Spleen (tissue), 11 donors: ENCODE measurements around the gene ADGRD1. TPM values are rescaled to one million over a fixed set of nuclear protein-coding genes. Genes with fewer than 3 reads are reported as not detected.

ENCODE experiments used
- DNase-seq: peaks from one replicate; pipeline ENCODE4 v3.0.0-alpha.2; 2020
- H3K27ac ChIP-seq, 8 donors: fragments of 200-600 bp; sonication (generic) in 7 of 8; 1 replicate in 4 of 8; 2 replicates in 4 of 8; pipeline versions ENCODE4 v1.5.0 to v1.8.0; 2016 to 2021; ENCODE audit warnings: inconsistent platforms in 4 of 8, mild to moderate bottlenecking in 4 of 8, moderate library complexity in 1 of 8
- H3K27me3 ChIP-seq, 7 donors: fragments of 200-600 bp; sonication (generic) in 6 of 7; replicated peaks in 1 of 7; 1 replicate in 4 of 7; 2 replicates in 3 of 7; pipeline versions ENCODE4 v1.5.0 to v1.8.0; 2016 to 2021; ENCODE audit warnings: inconsistent platforms in 3 of 7, mild to moderate bottlenecking in 1 of 7
- H3K36me3 ChIP-seq, 6 donors: fragments of 200-600 bp; sonication (generic) in 5 of 6; 1 replicate in 4 of 6; 2 replicates in 2 of 6; pipeline versions ENCODE4 v1.5.0 to v1.8.0; 2016 to 2021; ENCODE audit warnings: inconsistent platforms in 2 of 6
- H3K4me1 ChIP-seq, 6 donors: fragments of 200-600 bp; sonication (generic) in 5 of 6; 1 replicate in 3 of 6; 2 replicates in 3 of 6; pipeline versions ENCODE4 v1.5.0 to v1.8.0; 2016 to 2021; ENCODE audit warnings: inconsistent platforms in 3 of 6
- H3K4me3 ChIP-seq, 8 donors: fragments of 200-600 bp; sonication (generic) in 7 of 8; 1 replicate in 4 of 8; 2 replicates in 4 of 8; pipeline versions ENCODE4 v1.5.0 to v1.8.0; 2016 to 2021; ENCODE audit warnings: inconsistent platforms in 4 of 8, mild to moderate bottlenecking in 4 of 8, moderate library complexity in 2 of 8
- H3K9me3 ChIP-seq, 8 donors: fragments of 200-600 bp; sonication (generic) in 7 of 8; 1 replicate in 4 of 8; 2 replicates in 4 of 8; pipeline versions ENCODE4 v1.5.0 to v1.8.0; 2016 to 2021; ENCODE audit warnings: inconsistent platforms in 4 of 8
- CTCF ChIP-seq, 11 experiments: fragments of 200-600 bp in 7 of 11; fragments of 450-650 bp in 4 of 11; sonication (generic) in 4 of 11; IDR thresholded peaks in 8 of 11; conservative IDR thresholded peaks in 3 of 11; 1 replicate in 7 of 11; 2 replicates in 4 of 11; pipeline versions ENCODE4 v1.4.0 to v1.8.0; 2016 to 2021; ENCODE audit warnings: antibody characterized with exemption in 11 of 11, inconsistent platforms in 4 of 11, mild to moderate bottlenecking in 1 of 11
- POLR2A ChIP-seq, 3 donors: fragments of 450-650 bp; IDR thresholded peaks; one replicate each; pipeline ENCODE4 v1.5.1; 2017; ENCODE audit warnings: antibody characterized with exemption in 3 of 3, mild to moderate bottlenecking in 1 of 3
- POLR2AphosphoS5 ChIP-seq, 3 donors: sonication (generic); formaldehyde crosslinking; IDR thresholded peaks; one replicate each; pipeline ENCODE4 v1.5.1; 2017; ENCODE audit warnings: antibody characterized with exemption in 3 of 3
- WGBS, 5 donors: extraction: QIAGEN DNeasy Blood & Tissue Kit in 3 of 5; methylation state at CpG; one replicate each; pipeline versions ENCODE4 v1.1.5 to v1.1.7; 2013 to 2018; 5-methylcytosine and 5-hydroxymethylcytosine counted together
- intact Hi-C: fragments of 100-400 bp; cut with DNase I; formaldehyde crosslinking; loops from one replicate; pipeline ENCODE4 v1.15.0; 2023; ENCODE audit warnings: low total_unique reads
- polyA plus RNA-seq, 3 donors: library from polyadenylated mRNA; stranded (reverse); fragments of 200-250 nt; gene quantifications; one replicate each; pipeline ENCODE4 v1.2.1, GENCODE V29; 2013
- total RNA-seq, 7 donors: library from RNA; depleted of rRNA in 3 of 7; stranded (reverse); fragments of >200 nt in 3 of 7; fragmentation: NEBNext Ultra II Directional in 4 of 7; extraction: Animal tissue kit (Norgen Biotek cat#: 25700) in 4 of 7; gene quantifications; one replicate each; pipeline versions ENCODE4 v1.1.0 to v1.2.1, GENCODE V29; 2016 to 2021
- donor health status: healthy with polysubstance abuse.
- donor health status: DM: no; HTN: no; CAD: no; lungs with moderate emphysema.
- donor health status: DM: no; HTN: no; CAD: no.
- donor health status: Bipolar disorder and iron deficiency.
- donor health status: healthy.
- donor health status: DM: no; HTN: no; CAD: no.
- donor health status: DM: yes; HTN: yes; CAD: no.

ADGRD1 gene
- total and polyA plus RNA-seq, 10 donors = 0.89 to 9.7 (median 4.8) TPM

DNA sequence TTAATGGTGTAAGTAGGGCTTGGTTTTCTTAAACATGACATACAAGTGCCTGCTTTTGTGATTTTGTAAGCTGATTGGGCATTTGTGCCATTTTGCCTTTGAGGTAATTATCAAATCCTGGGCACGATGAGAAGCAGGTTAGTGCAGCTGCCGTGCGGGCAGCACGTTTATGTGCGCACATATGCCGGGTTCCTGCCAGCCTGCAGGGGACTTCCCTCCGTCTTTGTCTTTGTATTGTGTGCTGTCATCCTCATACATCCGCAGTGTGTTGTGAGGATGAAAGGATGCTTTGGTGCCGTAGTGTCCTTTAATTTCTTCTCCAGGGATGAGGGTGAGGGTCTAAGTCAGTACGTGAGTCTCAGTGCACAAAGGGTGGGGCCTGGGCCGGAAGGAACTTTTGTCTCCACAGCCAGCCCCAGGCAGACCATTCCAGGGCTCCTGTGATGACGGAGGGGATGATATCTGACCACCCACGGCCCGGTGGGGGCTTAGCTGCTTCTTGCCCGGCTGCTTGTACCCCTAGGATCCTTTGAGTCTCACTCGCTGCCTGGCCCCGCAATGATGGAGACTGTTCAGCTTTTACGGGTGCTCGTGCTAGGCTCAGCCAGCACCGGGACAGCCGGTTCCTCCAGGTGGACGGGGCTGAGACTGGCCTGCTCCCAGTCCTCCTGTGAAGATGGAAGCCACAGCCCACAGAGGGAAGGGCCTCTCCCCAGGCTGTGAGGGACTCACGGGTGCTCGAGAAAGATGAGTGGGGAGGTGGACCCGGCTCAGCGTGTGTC, 54.6 kb downstream of the ADGRD1 start:
- intact Hi-C loops = no loop called here
- Histone ChIP-seq H3K4me1 (peaks cover 0 to 8% (median 0%) of the 10 kb centered on the region in 6 donors), H3K4me3 (no peak overlapping the region), H3K27ac (no peak overlapping the region), H3K9me3 (no peaks in the 10 kb centered on the region), H3K36me3 (no peaks in the 10 kb centered on the region), H3K27me3 (peaks cover 0 to 38% (median 0%) of the 10 kb centered on the region in 7 donors)
- WGBS, 5 donors = 79 to 86% (median 84%) methylated on average over 18 to 26 of the region's 26 CpGs
- no peak for TF ChIP-seq CTCF (IDR thresholded peaks at IDR 0.05 in 8 of 11, conservative IDR thresholded peaks at IDR 0.05 in 3 of 11)
- TF ChIP-seq POLR2AphosphoS5 (IDR thresholded peaks at IDR 0.05) = no peak
- TF ChIP-seq POLR2A (IDR thresholded peaks at IDR 0.05) = no peak
- DNase-seq = peak; percentile 64

- Histone ChIP-seq H3K4me3 (no peak overlapping the region), H3K27ac (no peak overlapping the region), H3K4me1 (peaks cover 0 to 2% (median 0%) of the 10 kb centered on the region in 6 donors), H3K27me3 (peaks cover 0 to 34% (median 0%) of the 10 kb centered on the region in 7 donors), H3K9me3 (no peaks in the 10 kb centered on the region), H3K36me3 (no peaks in the 10 kb centered on the region)
- intact Hi-C loops = no loop called here
- WGBS, 5 donors = 77 to 90% (median 87%) methylated on average over 14 to 17 of the region's 17 CpGs
- DNase-seq = peak; percentile 53
- TF ChIP-seq CTCF (IDR thresholded peaks at IDR 0.05 in 8 of 11, conservative IDR thresholded peaks at IDR 0.05 in 3 of 11) = no peak
- no peak for TF ChIP-seq POLR2AphosphoS5 (IDR thresholded peaks at IDR 0.05)
- no peak for TF ChIP-seq POLR2A (IDR thresholded peaks at IDR 0.05)
Measured at GRCh38 chr12:131008913-131009270, 55.2 kb downstream of the ADGRD1 start.

DNA sequence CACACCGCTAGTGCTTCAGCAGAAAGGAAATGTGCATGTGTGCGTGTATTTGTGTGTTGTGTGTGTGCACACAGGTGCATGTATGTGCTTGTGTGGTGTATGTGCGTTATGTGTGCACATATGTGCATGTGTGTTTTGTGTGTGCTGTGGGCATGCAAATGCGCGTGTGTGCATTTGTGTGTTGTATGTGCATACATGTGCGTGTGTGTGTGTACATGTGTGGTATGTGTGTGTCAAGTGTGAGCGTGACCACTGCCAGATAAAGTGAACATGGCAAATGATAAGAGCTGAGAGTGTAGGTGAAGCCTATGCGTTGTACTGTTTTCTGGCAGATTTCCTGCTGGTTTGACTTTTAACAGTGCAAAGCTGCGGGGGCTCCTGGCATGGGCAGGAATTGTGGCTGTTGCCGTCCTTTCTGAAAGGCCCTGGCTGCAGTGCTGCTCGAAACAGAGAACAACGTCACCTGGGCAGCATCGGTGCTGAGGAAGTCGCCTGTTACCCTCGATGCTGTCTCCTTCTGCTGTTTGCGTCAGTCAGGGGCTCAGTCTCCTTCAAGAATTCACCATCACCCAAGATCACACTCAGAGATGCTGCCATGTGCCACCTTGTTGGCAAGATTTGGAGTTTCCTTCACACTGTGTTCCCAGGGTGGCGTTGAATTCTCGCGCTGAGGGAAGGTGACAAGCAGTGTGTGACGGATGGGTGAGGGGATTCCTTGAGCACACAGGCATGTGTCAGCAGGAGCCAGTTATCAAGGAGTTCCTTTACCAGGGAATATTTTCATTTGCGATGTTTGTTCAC, 56.1 kb downstream of the ADGRD1 start:
- Histone ChIP-seq H3K36me3 (no peaks in the 10 kb centered on the region), H3K27me3 (peaks cover 0 to 25% (median 0%) of the 10 kb centered on the region in 7 donors), H3K4me3 (no peak overlapping the region), H3K27ac (no peak overlapping the region), H3K9me3 (no peaks in the 10 kb centered on the region), H3K4me1 (no peaks in the 10 kb centered on the region)
- peak; percentile 52 for DNase-seq
- no peak for TF ChIP-seq POLR2AphosphoS5 (IDR thresholded peaks at IDR 0.05)
- TF ChIP-seq CTCF (IDR thresholded peaks at IDR 0.05 in 8 of 11, conservative IDR thresholded peaks at IDR 0.05 in 3 of 11) = no peak
- TF ChIP-seq POLR2A (IDR thresholded peaks at IDR 0.05) = no peak
- intact Hi-C loops = no loop called here
- WGBS, 5 donors = 80 to 88% (median 86%) methylated on average over 21 of the region's 21 CpGs
